Naive B cell (primary cell): Measurements from ENCODE around the gene PXMP4. TPM values are rescaled to one million over a fixed set of nuclear protein-coding genes. Genes with fewer than 3 reads are reported as not detected.

Experiments
- ATAC-seq, 2 donors: fragments of 150-1000 bp; cut with Tn5 transposase; 2 replicates each; pipeline ENCODE4 v1.10.0; 2021; ENCODE audit warnings: low read depth in 2 of 2, mild to moderate bottlenecking in 2 of 2, moderate library complexity in 2 of 2
- DNase-seq: peaks from one replicate; pipeline ENCODE4 v3.0.0; 2022
- H3K27ac Mint-ChIP-seq, 6 donors: one replicate each; pipeline ENCODE4 v1.8.0; 2020 to 2022; ENCODE audit warnings: mild to moderate bottlenecking in 6 of 6, mixed read lengths in 6 of 6, moderate library complexity in 5 of 6, inconsistent platforms in 2 of 6
- H3K27me3 Mint-ChIP-seq, 3 donors: one replicate each; pipeline ENCODE4 v1.8.0; 2021 to 2022; ENCODE audit warnings: mixed read lengths in 3 of 3, mild to moderate bottlenecking in 1 of 3
- H3K36me3 Mint-ChIP-seq, 2 donors: one replicate each; pipeline ENCODE4 v1.8.0; 2020 to 2022; ENCODE audit warnings: mixed read lengths in 2 of 2, inconsistent platforms in 1 of 2, mild to moderate bottlenecking in 1 of 2
- H3K4me1 Mint-ChIP-seq, 3 donors: one replicate each; pipeline ENCODE4 v1.8.0; 2020 to 2022; ENCODE audit warnings: mixed read lengths in 3 of 3, inconsistent platforms in 1 of 3, mild to moderate bottlenecking in 1 of 3, moderate library complexity in 1 of 3
- H3K4me3 Mint-ChIP-seq, 8 donors: one replicate each; pipeline ENCODE4 v1.8.0; 2020 to 2022; ENCODE audit warnings: mild to moderate bottlenecking in 8 of 8, mixed read lengths in 8 of 8, moderate library complexity in 8 of 8, inconsistent platforms in 2 of 8
- H3K9me3 Mint-ChIP-seq, 7 donors: one replicate each; pipeline ENCODE4 v1.8.0; 2020 to 2022; ENCODE audit warnings: mixed read lengths in 7 of 7, mild to moderate bottlenecking in 5 of 7, inconsistent platforms in 2 of 7, moderate library complexity in 1 of 7
- polyA plus RNA-seq, 6 donors: library from polyadenylated mRNA; unstranded; fragments of 300-500 nt; fragmentation: Illumina TruSeq; gene quantifications; one replicate each; pipeline ENCODE4 v1.2.3, GENCODE V29; 2021; ENCODE audit warnings: low read depth in 6 of 6

The PXMP4 gene
- polyA plus RNA-seq, 6 donors from 2014 or later, result 7.0 to 10.6 (median 8.2) TPM; not detected in 1

DNA sequence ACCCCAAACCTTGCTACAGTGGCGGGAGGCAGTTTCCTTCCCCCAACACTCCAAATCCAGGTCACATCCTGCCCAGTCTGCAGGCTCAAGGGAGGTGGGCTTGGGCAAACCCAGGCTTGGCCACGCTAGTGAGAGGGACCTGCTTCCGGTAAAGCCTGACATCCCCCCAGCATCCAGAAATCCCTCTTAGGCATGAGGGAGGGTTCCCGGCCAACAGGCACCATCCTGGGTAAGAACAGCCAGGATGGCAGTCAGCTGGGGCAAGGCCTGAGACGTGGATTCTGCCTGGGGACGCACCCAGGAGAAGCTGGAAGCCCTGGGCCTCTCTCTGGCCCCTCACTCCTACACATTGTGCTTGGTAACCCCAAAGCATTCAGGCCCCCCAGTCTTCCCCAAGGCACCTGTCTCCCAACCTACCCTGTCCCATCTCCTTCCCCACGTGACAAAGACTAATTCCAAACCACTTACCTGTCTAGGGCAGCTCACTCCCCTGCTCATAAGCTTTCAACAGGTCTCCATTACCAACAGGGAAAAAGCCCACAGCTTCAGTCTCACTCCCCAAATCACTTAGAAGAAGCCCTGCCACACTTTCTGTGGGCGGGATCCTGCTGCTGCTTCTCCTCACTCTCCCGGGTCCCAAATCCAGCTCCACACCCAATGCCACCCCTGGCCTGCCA, 55.9 kb downstream of the PXMP4 start:
- ATAC-seq, result no peak
- Mint-ChIP-seq H3K4me1 (peaks cover 21 to 37% (median 34%) of the 10 kb centered on the region in 3 donors), H3K36me3 (no peaks in the 10 kb centered on the region), H3K4me3 (peak overlapping the region; percentile 75 to 92 (median 90)), H3K27me3 (no peaks in the 10 kb centered on the region), H3K9me3 (no peaks in the 10 kb centered on the region), H3K27ac (peak overlapping the region in 5 of 6 donors; percentile 42 to 95 (median 84))
- DNase-seq, result no peak

- Mint-ChIP-seq H3K4me1 (peaks cover 20 to 35% (median 34%) of the 10 kb centered on the region in 3 donors), H3K9me3 (no peaks in the 10 kb centered on the region), H3K27me3 (no peaks in the 10 kb centered on the region), H3K4me3 (peak overlapping the region; percentile 75 to 92 (median 90)), H3K27ac (peak overlapping the region in 5 of 6 donors; percentile 70 to 90 (median 81)), H3K36me3 (no peaks in the 10 kb centered on the region)
- ATAC-seq, result peak; percentile 56 to 65
- DNase-seq, result peak; percentile 81
Measured at GRCh38 chr20:33663161-33664084, 56.7 kb downstream of the PXMP4 start.

DNA sequence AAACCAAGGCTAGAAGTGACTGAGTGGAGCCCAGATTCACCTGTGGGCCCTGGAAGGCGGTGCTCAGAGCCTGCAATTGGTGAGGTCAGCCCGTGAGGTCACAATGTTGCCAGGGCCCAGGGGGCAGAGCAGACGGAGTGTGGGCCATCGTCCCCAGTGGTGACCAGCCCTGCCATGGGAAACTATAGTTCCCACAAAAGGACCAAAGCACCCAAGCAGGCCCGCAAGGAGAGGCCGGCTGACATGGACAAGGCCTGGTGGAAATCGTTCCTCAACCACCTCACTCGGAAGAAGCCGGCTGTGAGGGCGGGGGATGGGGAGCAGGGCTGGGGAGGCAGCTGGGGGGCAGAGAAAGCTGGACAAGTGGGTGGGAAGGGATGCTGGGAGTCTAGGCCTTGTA, 57.9 kb downstream of the PXMP4 start, which contains the start of gene C20orf144:
Gene C20orf144 (plus strand): TSS at position 156 of the 400 bp plus-strand sequence. CDS start 19 bp downstream, at position 175.
- ATAC-seq (no peak), DNase-seq (no peak)
- H3K4me1 Mint-ChIP-seq, result peaks cover 15 to 34% (median 30%) of the 10 kb centered on the region in 3 donors
- no peaks in the 10 kb centered on the region for H3K27me3 Mint-ChIP-seq
- H3K9me3 Mint-ChIP-seq, result no peaks in the 10 kb centered on the region
- H3K4me3 Mint-ChIP-seq, result peak within 1 kb of the TSS; percentile 75 to 92 (median 90)
- no peaks in the 10 kb centered on the region for H3K36me3 Mint-ChIP-seq
- peak within 1 kb of the TSS in 5 of 6 donors; percentile 38 to 81 (median 71) for H3K27ac Mint-ChIP-seq

DNA sequence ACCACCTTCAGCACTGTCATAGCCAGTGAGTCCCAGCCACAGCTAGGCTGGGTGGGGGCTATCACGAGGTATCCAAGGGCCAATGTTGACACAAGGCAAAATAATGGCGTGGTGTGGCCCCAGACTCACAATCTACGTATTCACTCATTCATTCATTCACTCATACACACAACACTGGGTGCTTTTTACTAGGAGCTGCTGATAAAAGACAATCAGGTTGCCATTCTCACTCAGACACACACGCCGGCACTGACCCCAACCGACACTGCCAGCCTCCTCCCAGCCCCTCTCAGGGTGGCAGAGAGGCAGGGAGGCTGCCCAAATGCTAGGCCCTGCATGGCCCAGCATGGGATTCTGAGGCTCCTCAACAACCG, 59.4 kb downstream of the PXMP4 start:
- Mint-ChIP-seq H3K4me3 (peak overlapping the region in 1 of 8 donors; percentile 47), H3K36me3 (no peaks in the 10 kb centered on the region), H3K9me3 (no peaks in the 10 kb centered on the region), H3K4me1 (peaks cover 9 to 25% (median 22%) of the 10 kb centered on the region in 3 donors), H3K27ac (no peak overlapping the region), H3K27me3 (no peaks in the 10 kb centered on the region)
- no peak for ATAC-seq
- DNase-seq, result no peak

DNA sequence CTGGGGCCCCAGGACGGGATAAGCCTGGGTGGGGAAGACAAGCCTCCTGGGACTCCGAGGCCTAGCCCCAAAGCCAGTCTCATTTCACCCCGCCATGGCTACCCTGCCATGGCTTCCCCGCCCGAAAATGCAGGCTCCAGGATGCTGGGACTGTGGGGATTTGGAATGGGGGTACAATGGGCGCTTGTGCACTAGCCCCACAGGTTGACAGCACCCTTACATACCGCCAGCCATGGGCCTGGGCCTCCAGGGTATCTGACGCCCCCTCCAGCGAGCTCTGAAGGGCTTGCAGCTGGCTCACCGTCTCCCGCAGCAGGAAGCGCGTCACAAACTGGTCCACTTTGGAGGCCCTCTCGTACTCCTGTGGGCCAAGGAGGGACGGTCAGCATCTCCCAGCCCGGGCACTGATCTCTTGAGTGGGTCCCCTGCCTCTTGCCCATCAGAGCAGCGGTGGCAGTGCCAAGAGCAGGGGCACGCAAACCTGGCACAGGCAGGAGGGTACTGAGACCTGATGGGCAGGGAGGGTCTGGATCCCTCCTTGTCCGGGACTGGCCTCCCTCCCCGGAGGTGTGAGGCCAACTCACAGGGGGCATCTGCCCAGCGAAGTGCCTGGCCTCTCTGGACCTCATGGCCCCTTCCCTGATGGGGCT, 60.0 kb downstream of the PXMP4 start:
- Mint-ChIP-seq H3K27me3 (no peaks in the 10 kb centered on the region), H3K27ac (peak overlapping the region in 1 of 6 donors; percentile 51), H3K4me1 (peaks cover 9 to 22% (median 20%) of the 10 kb centered on the region in 3 donors), H3K4me3 (no peak overlapping the region), H3K36me3 (no peaks in the 10 kb centered on the region), H3K9me3 (no peaks in the 10 kb centered on the region)
- DNase-seq, result no peak
- ATAC-seq, result no peak

DNA sequence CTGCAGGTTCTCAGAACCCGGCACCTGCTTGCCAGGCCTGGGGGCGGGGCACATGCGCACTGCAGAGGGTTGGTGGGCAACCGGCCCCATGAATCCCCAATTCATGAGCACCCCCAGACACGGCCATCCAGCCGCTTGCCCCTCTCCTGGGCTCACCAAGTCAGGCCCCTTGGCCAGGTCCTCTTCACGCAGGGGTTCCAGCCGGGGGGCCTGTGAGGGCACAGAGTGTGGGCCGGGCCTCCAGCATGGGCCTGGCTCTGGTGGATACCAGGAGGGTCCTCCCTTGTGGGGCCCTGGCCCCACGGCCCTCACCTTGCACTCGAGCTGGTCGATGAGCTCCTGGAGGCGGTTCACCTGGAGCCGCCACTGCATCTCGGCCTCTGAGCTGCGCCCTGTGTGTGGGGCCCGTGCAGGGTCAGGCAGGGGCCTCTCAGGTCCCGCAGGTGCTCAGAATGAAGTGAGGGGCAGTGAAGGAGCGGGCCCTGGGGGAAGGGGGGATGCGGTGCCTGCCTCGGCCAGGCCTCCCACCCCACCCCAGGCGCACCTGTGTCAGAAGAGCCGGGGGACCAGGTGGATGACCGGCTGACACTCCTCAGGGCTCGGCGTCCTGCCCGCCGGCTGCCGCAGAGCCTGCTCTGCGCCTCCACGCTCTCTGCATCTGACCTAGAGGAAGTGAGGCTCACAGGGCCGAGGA, 60.6 kb downstream of the PXMP4 start:
- DNase-seq, result no peak
- no peak overlapping the region for H3K4me3 Mint-ChIP-seq
- H3K27me3 Mint-ChIP-seq, result no peaks in the 10 kb centered on the region
- no peaks in the 10 kb centered on the region for H3K9me3 Mint-ChIP-seq
- H3K4me1 Mint-ChIP-seq, result peaks cover 4 to 16% (median 14%) of the 10 kb centered on the region in 3 donors
- ATAC-seq, result no peak
- no peaks in the 10 kb centered on the region for H3K36me3 Mint-ChIP-seq
- peak overlapping the region in 1 of 6 donors; percentile 51 for H3K27ac Mint-ChIP-seq

DNA sequence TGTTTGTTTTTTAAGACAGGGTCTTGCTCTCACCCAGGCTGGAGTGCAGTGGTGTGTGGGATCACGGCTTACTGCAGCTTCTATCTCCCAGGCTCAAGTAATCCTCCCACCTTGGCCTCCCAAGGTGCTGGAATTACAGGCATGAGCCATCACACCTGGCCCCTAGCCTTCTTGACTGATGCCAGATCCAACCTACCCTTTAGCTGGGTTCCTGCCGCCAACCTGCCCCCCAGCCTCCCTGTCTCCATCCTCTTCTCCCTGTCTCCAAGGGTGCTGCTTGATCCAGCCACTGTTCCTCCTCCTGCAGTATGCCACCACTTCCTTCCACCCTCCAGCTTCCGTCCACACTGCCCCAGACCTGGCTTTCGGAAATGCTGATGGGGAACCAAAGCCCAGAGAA, 61.2 kb downstream of the PXMP4 start:
- no peaks in the 10 kb centered on the region for H3K36me3 Mint-ChIP-seq
- no peak for DNase-seq
- ATAC-seq, result no peak

GRCh38 chr20:33658510-33658909, 61.6 kb downstream of the PXMP4 start:
- Mint-ChIP-seq H3K9me3 (no peaks in the 10 kb centered on the region), H3K4me3 (no peak overlapping the region)

More for the DNA sequence above, 61.2 kb downstream of the PXMP4 start:
- H3K27ac Mint-ChIP-seq, result no peak overlapping the region
- H3K9me3 Mint-ChIP-seq, result no peaks in the 10 kb centered on the region
- no peaks in the 10 kb centered on the region for H3K27me3 Mint-ChIP-seq
- H3K4me3 Mint-ChIP-seq, result no peak overlapping the region
- H3K4me1 Mint-ChIP-seq, result peaks cover 0 to 10% (median 9%) of the 10 kb centered on the region in 3 donors

DNA sequence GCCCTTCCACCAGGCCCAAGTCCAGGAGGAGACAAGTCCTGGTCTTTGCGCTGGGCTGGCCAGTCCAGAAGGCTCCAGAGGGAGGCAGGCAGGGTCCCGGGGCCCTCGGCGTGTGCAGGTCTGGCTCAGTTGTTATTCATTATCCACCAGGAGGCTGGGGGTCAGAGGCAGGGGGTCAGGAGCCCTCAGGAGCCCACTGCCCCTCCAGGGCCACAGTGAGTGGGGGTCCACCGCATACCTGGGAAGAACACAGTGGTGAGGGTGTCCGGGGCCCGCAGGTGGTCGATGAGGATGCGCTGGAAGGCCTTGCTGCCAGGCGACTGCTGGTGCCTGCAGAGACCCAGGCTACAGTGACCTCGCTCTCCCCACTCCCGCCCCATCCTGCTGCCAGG, 62.4 kb downstream of the PXMP4 start:
- no peak overlapping the region for H3K4me3 Mint-ChIP-seq
- H3K27me3 Mint-ChIP-seq, result no peaks in the 10 kb centered on the region
- H3K4me1 Mint-ChIP-seq, result peaks cover 0 to 11% (median 10%) of the 10 kb centered on the region in 3 donors
- H3K36me3 Mint-ChIP-seq, result no peaks in the 10 kb centered on the region
- ATAC-seq (no peak), DNase-seq (no peak)
- H3K27ac Mint-ChIP-seq, result peak overlapping the region in 1 of 6 donors; percentile 56
- H3K9me3 Mint-ChIP-seq, result no peaks in the 10 kb centered on the region

More at GRCh38 chr20:33658510-33658909, 61.6 kb downstream of the PXMP4 start:
- no peak for DNase-seq
- Mint-ChIP-seq H3K4me1 (peaks cover 0 to 10% (median 8%) of the 10 kb centered on the region in 3 donors), H3K27me3 (no peaks in the 10 kb centered on the region), H3K36me3 (no peaks in the 10 kb centered on the region), H3K27ac (no peak overlapping the region)
- ATAC-seq, result no peak

GRCh38 chr20:33656783-33657703, 63.1 kb downstream of the PXMP4 start:
- ATAC-seq, result no peak
- Mint-ChIP-seq H3K4me1 (peaks cover 0 to 8% (median 6%) of the 10 kb centered on the region in 3 donors), H3K27ac (peak overlapping the region in 1 of 6 donors; percentile 5), H3K4me3 (no peak overlapping the region), H3K27me3 (no peaks in the 10 kb centered on the region), H3K9me3 (no peaks in the 10 kb centered on the region), H3K36me3 (no peaks in the 10 kb centered on the region)
- no peak for DNase-seq

GRCh38 chr20:33656010-33656782, 63.9 kb downstream of the PXMP4 start:
- H3K4me1 Mint-ChIP-seq, result peaks cover 0 to 8% (median 6%) of the 10 kb centered on the region in 3 donors
- no peaks in the 10 kb centered on the region for H3K36me3 Mint-ChIP-seq
- no peaks in the 10 kb centered on the region for H3K9me3 Mint-ChIP-seq
- DNase-seq (no peak), ATAC-seq (no peak)
- H3K4me3 Mint-ChIP-seq, result no peak overlapping the region
- H3K27ac Mint-ChIP-seq, result peak overlapping the region in 3 of 6 donors; percentile 5 to 94 (median 11)
- H3K27me3 Mint-ChIP-seq, result no peaks in the 10 kb centered on the region
